Tibial nerve (tissue), 4 donors: Measurements from ENCODE around the gene OR2AJ1. TPM values are rescaled to one million over a fixed set of nuclear protein-coding genes. Genes with fewer than 3 reads are reported as not detected.

ENCODE experiments used
- DNase-seq, 2 donors: peaks; one replicate each; pipeline ENCODE4 v3.0.0-alpha.2; 2019; ENCODE audit warnings: low spot score in 2 of 2
- H3K27ac ChIP-seq, 4 donors: fragments of 200-600 bp; sonication (generic) in 3 of 4; one replicate each; pipeline ENCODE4 v1.5.1; 2017 to 2019; ENCODE audit warnings: mild to moderate bottlenecking in 1 of 4
- H3K27me3 ChIP-seq, 2 donors: fragments of 200-600 bp; sonication (generic) in 1 of 2; one replicate each; pipeline versions ENCODE4 v1.5.1 to v1.6.0; 2017 to 2019
- H3K36me3 ChIP-seq, 3 donors: fragments of 200-600 bp; sonication (generic); one replicate each; pipeline ENCODE4 v1.5.1; 2018 to 2019
- H3K4me1 ChIP-seq, 4 donors: fragments of 200-600 bp; sonication (generic) in 3 of 4; one replicate each; pipeline ENCODE4 v1.5.1; 2017 to 2019
- H3K4me3 ChIP-seq, 4 donors: fragments of 200-600 bp; sonication (generic) in 3 of 4; one replicate each; pipeline ENCODE4 v1.5.1; 2017 to 2019; ENCODE audit warnings: mild to moderate bottlenecking in 1 of 4, moderate library complexity in 1 of 4
- H3K9me3 ChIP-seq, 4 donors: fragments of 200-600 bp; sonication (generic) in 3 of 4; one replicate each; pipeline ENCODE4 v1.5.1; 2017 to 2019
- EP300 ChIP-seq, 2 donors: sonication (generic); formaldehyde crosslinking; IDR thresholded peaks; one replicate each; pipeline ENCODE4 v1.6.1; 2017; ENCODE audit warnings: antibody characterized with exemption in 2 of 2, mild to moderate bottlenecking in 1 of 2
- POLR2A ChIP-seq, 2 donors: fragments of 450-650 bp; IDR thresholded peaks; one replicate each; pipeline ENCODE4 v1.6.1; 2017; ENCODE audit warnings: antibody characterized with exemption in 2 of 2, mild to moderate bottlenecking in 2 of 2, moderate library complexity in 2 of 2
- WGBS, 2 donors: methylation state at CpG; one replicate each; pipeline ENCODE4 v1.1.5; 2018; 5-methylcytosine and 5-hydroxymethylcytosine counted together
- total RNA-seq, 4 donors: library from RNA; depleted of rRNA; stranded (reverse); fragments of >200 nt; gene quantifications; one replicate each; pipeline ENCODE4 v1.1.0, GENCODE V29; 2016
- TF ChIP-seq, protein P1 (sequence below), 5 experiments: fragments of 200-600 bp in 3 of 5; fragments of 450-650 bp in 2 of 5; sonication (generic) in 3 of 5; IDR thresholded peaks; one replicate each; pipeline ENCODE4 v1.5.1; 2016 to 2019; ENCODE audit warnings: antibody characterized with exemption in 5 of 5, mild to moderate bottlenecking in 3 of 5, moderate library complexity in 2 of 5

Gene OR2AJ1
- total RNA-seq, 4 donors from 2014 or later = not detected

GRCh38 chr1:247913786-247914185 is 10.9 kb upstream of the OR2AJ1 start:
- TF ChIP-seq EP300 (IDR thresholded peaks at IDR 0.05) (no peak), POLR2A (IDR thresholded peaks at IDR 0.05) (no peak)
- TF ChIP-seq, protein P1, sequence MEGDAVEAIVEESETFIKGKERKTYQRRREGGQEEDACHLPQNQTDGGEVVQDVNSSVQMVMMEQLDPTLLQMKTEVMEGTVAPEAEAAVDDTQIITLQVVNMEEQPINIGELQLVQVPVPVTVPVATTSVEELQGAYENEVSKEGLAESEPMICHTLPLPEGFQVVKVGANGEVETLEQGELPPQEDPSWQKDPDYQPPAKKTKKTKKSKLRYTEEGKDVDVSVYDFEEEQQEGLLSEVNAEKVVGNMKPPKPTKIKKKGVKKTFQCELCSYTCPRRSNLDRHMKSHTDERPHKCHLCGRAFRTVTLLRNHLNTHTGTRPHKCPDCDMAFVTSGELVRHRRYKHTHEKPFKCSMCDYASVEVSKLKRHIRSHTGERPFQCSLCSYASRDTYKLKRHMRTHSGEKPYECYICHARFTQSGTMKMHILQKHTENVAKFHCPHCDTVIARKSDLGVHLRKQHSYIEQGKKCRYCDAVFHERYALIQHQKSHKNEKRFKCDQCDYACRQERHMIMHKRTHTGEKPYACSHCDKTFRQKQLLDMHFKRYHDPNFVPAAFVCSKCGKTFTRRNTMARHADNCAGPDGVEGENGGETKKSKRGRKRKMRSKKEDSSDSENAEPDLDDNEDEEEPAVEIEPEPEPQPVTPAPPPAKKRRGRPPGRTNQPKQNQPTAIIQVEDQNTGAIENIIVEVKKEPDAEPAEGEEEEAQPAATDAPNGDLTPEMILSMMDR (IDR thresholded peaks at IDR 0.05) = no peak
- Histone ChIP-seq H3K9me3 (no peaks in the 10 kb centered on the region), H3K4me3 (no peak overlapping the region), H3K4me1 (no peaks in the 10 kb centered on the region), H3K27ac (no peak overlapping the region), H3K36me3 (no peaks in the 10 kb centered on the region), H3K27me3 (no peaks in the 10 kb centered on the region)
- 88 to 89% methylated on average over 2 of the region's 2 CpGs for WGBS, 2 donors
- no peak for DNase-seq

GRCh38 chr1:247914941-247915662 is 9.6 kb upstream of the OR2AJ1 start:
- no peak overlapping the region for H3K4me3 ChIP-seq
- H3K27me3 ChIP-seq = no peaks in the 10 kb centered on the region
- no peak for TF ChIP-seq EP300 (IDR thresholded peaks at IDR 0.05)
- TF ChIP-seq, protein P1 (IDR thresholded peaks at IDR 0.05) = no peak
- no peak for TF ChIP-seq POLR2A (IDR thresholded peaks at IDR 0.05)
- no peaks in the 10 kb centered on the region for H3K36me3 ChIP-seq
- H3K27ac ChIP-seq = no peak overlapping the region
- no peak for DNase-seq
- no peaks in the 10 kb centered on the region for H3K9me3 ChIP-seq
- 59 to 63% methylated on average over 4 of the region's 4 CpGs for WGBS, 2 donors
- H3K4me1 ChIP-seq = no peaks in the 10 kb centered on the region

DNA sequence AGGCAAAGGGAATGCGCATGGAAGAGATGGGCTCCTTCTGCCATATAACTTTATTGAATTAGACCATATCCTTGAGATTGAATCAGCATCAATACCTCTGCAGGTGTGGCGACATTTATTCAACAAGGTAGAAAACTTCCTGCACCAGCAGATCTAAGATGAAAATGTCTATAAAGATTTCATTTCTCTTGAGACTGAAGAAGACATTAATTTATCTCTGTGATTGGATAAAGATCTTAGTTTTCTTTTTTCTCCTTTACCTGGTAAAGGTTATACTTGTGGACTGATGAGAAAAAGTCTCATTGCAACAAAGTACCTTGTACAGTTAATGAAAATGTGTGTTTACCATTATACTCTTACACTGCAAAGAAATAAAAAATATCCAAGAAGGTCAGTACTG is 4.7 kb upstream of the OR2AJ1 start, which contains the start of gene OR2T8:
TSS of gene OR2T8 (plus strand) at position 301 of the 400 bp plus-strand sequence. CDS start 766 bp downstream, outside the sequence.
- no peaks in the 10 kb centered on the region for H3K36me3 ChIP-seq
- DNase-seq = no peak
- no peaks in the 10 kb centered on the region for H3K27me3 ChIP-seq
- no peak within 1 kb of the TSS for H3K27ac ChIP-seq
- no peak for TF ChIP-seq POLR2A (IDR thresholded peaks at IDR 0.05)
- TF ChIP-seq EP300 (IDR thresholded peaks at IDR 0.05) = no peak
- TF ChIP-seq, protein P1 (IDR thresholded peaks at IDR 0.05) = no peak
- no peaks in the 10 kb centered on the region for H3K9me3 ChIP-seq
- H3K4me3 ChIP-seq = no peak within 1 kb of the TSS
- 43 to 83% methylated on average over 2 of the region's 2 CpGs for WGBS, 2 donors
- no peaks in the 10 kb centered on the region for H3K4me1 ChIP-seq

- Histone ChIP-seq H3K9me3 (no peaks in the 10 kb centered on the region), H3K36me3 (no peaks in the 10 kb centered on the region), H3K27me3 (no peaks in the 10 kb centered on the region), H3K4me3 (no peak overlapping the region), H3K27ac (no peak overlapping the region), H3K4me1 (no peaks in the 10 kb centered on the region)
- WGBS, 2 donors = 68 to 74% methylated on average over 3 of the region's 3 CpGs
- TF ChIP-seq, protein P1 (IDR thresholded peaks at IDR 0.05) = no peak
- TF ChIP-seq EP300 (IDR thresholded peaks at IDR 0.05) = no peak
- no peak for TF ChIP-seq POLR2A (IDR thresholded peaks at IDR 0.05)
- no peak for DNase-seq
These were observed 748 bp upstream of the OR2AJ1 start for GRCh38 chr1:247923941-247924340.

DNA sequence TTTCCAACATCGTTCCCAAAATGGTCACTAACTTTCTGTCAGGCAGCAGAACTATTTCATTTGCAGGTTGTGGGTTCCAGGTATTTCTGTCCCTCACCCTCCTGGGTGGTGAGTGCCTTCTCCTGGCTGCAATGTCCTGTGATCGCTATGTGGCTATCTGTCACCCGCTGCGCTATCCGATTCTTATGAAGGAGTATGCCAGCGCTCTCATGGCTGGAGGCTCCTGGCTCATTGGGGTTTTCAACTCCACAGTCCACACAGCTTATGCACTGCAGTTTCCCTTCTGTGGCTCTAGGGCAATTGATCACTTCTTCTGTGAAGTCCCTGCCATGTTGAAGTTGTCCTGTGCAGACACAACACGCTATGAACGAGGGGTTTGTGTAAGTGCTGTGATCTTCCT is 9.3 kb downstream of the OR2AJ1 start:
- Histone ChIP-seq H3K27ac (no peak overlapping the region), H3K9me3 (peaks cover 0 to 6% (median 0%) of the 10 kb centered on the region in 4 donors), H3K27me3 (no peaks in the 10 kb centered on the region), H3K4me3 (no peak overlapping the region), H3K4me1 (no peaks in the 10 kb centered on the region), H3K36me3 (no peaks in the 10 kb centered on the region)
- 96 to 97% methylated on average over 8 of the region's 8 CpGs for WGBS, 2 donors
- TF ChIP-seq POLR2A (IDR thresholded peaks at IDR 0.05) (no peak), EP300 (IDR thresholded peaks at IDR 0.05) (no peak)
- TF ChIP-seq, protein P1 (IDR thresholded peaks at IDR 0.05) = no peak
- DNase-seq = no peak
